Liver (tissue), 9 donors: Measurements from ENCODE around the gene SEPHS1. TPM values are rescaled to one million over a fixed set of nuclear protein-coding genes. Genes with fewer than 3 reads are reported as not detected.

Experiments used
- DNase-seq: peaks from one replicate; pipeline ENCODE4 v3.0.0-alpha.2; 2017; ENCODE audit warnings: low spot score
- H3K27ac ChIP-seq, 2 donors: one replicate each; pipeline ENCODE4 v1.7.0; 2013; ENCODE audit warnings: inconsistent platforms in 2 of 2, low read length in 2 of 2, control low read depth in 1 of 2, low read depth in 1 of 2, mild to moderate bottlenecking in 1 of 2
- H3K27me3 ChIP-seq, 4 donors: one replicate each; pipeline versions ENCODE4 v1.6.1 to v1.7.0; 2013; ENCODE audit warnings: low read length in 3 of 4, inconsistent platforms in 1 of 4, mild to moderate bottlenecking in 1 of 4, moderate library complexity in 1 of 4; ENCODE audit not compliant: control insufficient read depth in 4 of 4, insufficient read depth in 4 of 4
- H3K36me3 ChIP-seq, 4 donors: one replicate each; pipeline versions ENCODE4 v1.6.1 to v1.7.0; 2013; ENCODE audit warnings: low read length in 3 of 4, mild to moderate bottlenecking in 3 of 4, low read depth in 1 of 4, moderate library complexity in 1 of 4; ENCODE audit not compliant: control insufficient read depth in 4 of 4, insufficient read depth in 3 of 4
- H3K4me1 ChIP-seq, 4 donors: one replicate each; pipeline versions ENCODE4 v1.6.1 to v1.7.0; 2013; ENCODE audit warnings: low read length in 3 of 4, mild to moderate bottlenecking in 3 of 4, moderate library complexity in 1 of 4; ENCODE audit not compliant: control insufficient read depth in 4 of 4, insufficient read depth in 4 of 4
- H3K4me3 ChIP-seq, 3 donors: one replicate each; pipeline versions ENCODE4 v1.6.1 to v1.7.0; 2013; ENCODE audit warnings: low read length in 3 of 3, control low read depth in 1 of 3, low read depth in 1 of 3, mild to moderate bottlenecking in 1 of 3
- H3K9ac ChIP-seq, 2 donors: one replicate each; pipeline ENCODE4 v1.7.0; 2013; ENCODE audit warnings: low read length in 2 of 2, mild to moderate bottlenecking in 2 of 2, moderate library complexity in 2 of 2, control low read depth in 1 of 2, low read depth in 1 of 2
- H3K9me3 ChIP-seq, 4 donors: one replicate each; pipeline versions ENCODE4 v1.6.1 to v1.7.0; 2013; ENCODE audit warnings: low read length in 3 of 4; ENCODE audit not compliant: control insufficient read depth in 4 of 4
- ATF3 ChIP-seq: IDR thresholded peaks from 2 replicates; pipeline ENCODE4 v1.6.1; 2016; ENCODE audit warnings: antibody characterized with exemption
- CTCF ChIP-seq: fragments of 150-350 bp; IDR thresholded peaks from 2 replicates; pipeline ENCODE4 v1.5.1; 2017; ENCODE audit warnings: improper control_type of control experiment, low read depth, low read length; ENCODE audit not compliant: missing input control
- EGR1 ChIP-seq, 2 donors: IDR thresholded peaks; 2 replicates each; pipeline ENCODE4 v1.6.1; 2016 to 2018; ENCODE audit warnings: antibody characterized with exemption in 2 of 2, low read depth in 2 of 2
- GABPA ChIP-seq, 2 donors: IDR thresholded peaks in 1 of 2; conservative IDR thresholded peaks in 1 of 2; 2 replicates each; pipeline ENCODE4 v1.6.1; 2016; ENCODE audit warnings: antibody characterized with exemption in 2 of 2, mild to moderate bottlenecking in 1 of 2, moderate library complexity in 1 of 2
- HNF4A ChIP-seq, 2 donors: conservative IDR thresholded peaks; 2 replicates each; pipeline ENCODE4 v1.6.1; 2016; ENCODE audit warnings: antibody characterized with exemption in 2 of 2, mild to moderate bottlenecking in 2 of 2
- HNF4G ChIP-seq: IDR thresholded peaks from 2 replicates; pipeline ENCODE4 v1.6.1; 2016; ENCODE audit warnings: antibody characterized with exemption
- MAX ChIP-seq: IDR thresholded peaks from 2 replicates; pipeline ENCODE4 v1.6.1; 2016; ENCODE audit warnings: antibody characterized with exemption
- RAD21 ChIP-seq, 2 donors: IDR thresholded peaks; 2 replicates each; pipeline ENCODE4 v1.6.1; 2016; ENCODE audit warnings: antibody characterized with exemption in 2 of 2, mild to moderate bottlenecking in 2 of 2
- REST ChIP-seq: IDR thresholded peaks from 2 replicates; pipeline ENCODE4 v1.6.1; 2016; ENCODE audit warnings: antibody characterized with exemption, mild to moderate bottlenecking
- RXRA ChIP-seq, 2 donors: IDR thresholded peaks; 2 replicates each; pipeline ENCODE4 v1.6.1; 2017 to 2018; ENCODE audit warnings: antibody characterized with exemption in 2 of 2, mild to moderate bottlenecking in 1 of 2
- SP1 ChIP-seq: IDR thresholded peaks from 2 replicates; pipeline ENCODE4 v1.6.1; 2018; ENCODE audit warnings: antibody characterized with exemption, mild to moderate bottlenecking
- TAF1 ChIP-seq: conservative IDR thresholded peaks from 2 replicates; pipeline ENCODE4 v1.6.1; 2016; ENCODE audit warnings: antibody characterized with exemption, mild to moderate bottlenecking
- YY1 ChIP-seq: IDR thresholded peaks from 2 replicates; pipeline ENCODE4 v1.6.1; 2016; ENCODE audit warnings: antibody characterized with exemption, mild to moderate bottlenecking
- WGBS: extraction: QIAGEN DNeasy Blood & Tissue Kit; methylation state at CpG from one replicate; pipeline ENCODE4 v1.1.7; 2013; 5-methylcytosine and 5-hydroxymethylcytosine counted together
- polyA plus RNA-seq, 2 donors: library from polyadenylated mRNA; stranded (reverse) in 1 of 2; unstranded in 1 of 2; fragments of 200-250 nt in 1 of 2; fragments of >200 nt in 1 of 2; fragmentation: Nextera tagmentation in 1 of 2; extraction: Ambion mirVana in 1 of 2; gene quantifications; one replicate each; pipeline versions ENCODE4 v1.2.1 to v1.2.3, GENCODE V29; 2013 to 2015
- total RNA-seq, 2 donors: library from RNA; depleted of rRNA; stranded (reverse); fragments of >200 nt; gene quantifications; one replicate each; pipeline ENCODE4 v1.2.3, GENCODE V29; 2014
- donor health status: healthy.
- donor health status: healthy.
- donor health status: healthy.
- donor health status: healthy.
- donor health status: healthy.

SEPHS1 gene
- total and polyA plus RNA-seq, 4 donors = 10.4 to 39.3 (median 28.3) TPM

- Histone ChIP-seq H3K36me3 (peaks cover 2 to 18% (median 7%) of the 10 kb centered on the region in 4 donors), H3K27me3 (no peaks in the 10 kb centered on the region), H3K27ac (no peak overlapping the region), H3K9me3 (no peaks in the 10 kb centered on the region), H3K4me3 (no peak overlapping the region), H3K4me1 (peaks cover 7 to 23% (median 18%) of the 10 kb centered on the region in 4 donors), H3K9ac (no peak overlapping the region)
- DNase-seq = no peak
- WGBS = 96% methylated on average over 2 of the region's 2 CpGs
- no peak for TF ChIP-seq HNF4A (conservative IDR thresholded peaks at IDR 0.05)
- no peak for TF ChIP-seq SP1
These were observed 53.3 kb downstream of the SEPHS1 start for GRCh38 chr10:13294784-13295183.

GRCh38 chr10:13291821-13292773 lies 56.0 kb downstream of the SEPHS1 start:
- DNase-seq = no peak
- H3K27me3 ChIP-seq = no peaks in the 10 kb centered on the region
- 64% methylated on average over 19 of the region's 19 CpGs for WGBS
- peak overlapping the region; percentile 2 to 46 for H3K27ac ChIP-seq
- peaks cover 1 to 29% (median 14%) of the 10 kb centered on the region in 4 donors for H3K36me3 ChIP-seq
- H3K4me3 ChIP-seq = no peak overlapping the region
- TF ChIP-seq RXRA (IDR thresholded peaks at IDR 0.05) (peak in 1 of 2 donors; percentile 38), SP1 (peak; percentile 32), HNF4A (conservative IDR thresholded peaks at IDR 0.05) (peak; percentile 68 to 81), CTCF (no peak), RAD21 (IDR thresholded peaks at IDR 0.05) (peak in 1 of 2 donors; percentile 8), YY1 (peak; percentile 36)
- H3K4me1 ChIP-seq = peaks cover 4 to 20% (median 16%) of the 10 kb centered on the region in 4 donors
- H3K9me3 ChIP-seq = no peaks in the 10 kb centered on the region
- H3K9ac ChIP-seq = no peak overlapping the region

DNA sequence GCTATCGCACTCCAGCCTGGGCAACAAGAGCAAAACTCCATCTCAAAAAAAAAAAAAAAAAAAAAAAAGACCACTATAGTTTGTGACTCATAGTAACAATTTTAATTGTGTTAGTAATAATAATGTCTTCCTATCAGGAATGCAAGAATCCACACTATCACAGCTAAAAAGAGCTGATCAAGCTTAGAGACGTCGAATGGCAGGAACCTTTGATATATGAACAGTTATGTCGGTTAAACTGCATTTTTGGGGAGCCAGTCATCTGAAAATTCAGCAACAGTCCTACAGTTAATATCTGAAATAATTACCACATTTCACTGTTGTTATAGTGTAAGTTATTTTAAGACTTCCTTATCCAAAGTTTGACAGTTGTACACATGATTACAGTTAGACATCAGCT lies 57.0 kb downstream of the SEPHS1 start:
- no peak for DNase-seq
- 94% methylated on average over 4 of the region's 4 CpGs for WGBS
- peaks cover 4 to 17% (median 13%) of the 10 kb centered on the region in 4 donors for H3K4me1 ChIP-seq
- no peak overlapping the region for H3K9ac ChIP-seq
- H3K4me3 ChIP-seq = no peak overlapping the region
- no peaks in the 10 kb centered on the region for H3K27me3 ChIP-seq
- peaks cover 1 to 35% (median 18%) of the 10 kb centered on the region in 4 donors for H3K36me3 ChIP-seq
- no peaks in the 10 kb centered on the region for H3K9me3 ChIP-seq
- H3K27ac ChIP-seq = no peak overlapping the region
- TF ChIP-seq RXRA (IDR thresholded peaks at IDR 0.05) (no peak), REST (no peak), MAX (no peak), TAF1 (no peak), HNF4G (no peak), ATF3 (no peak), EGR1 (IDR thresholded peaks at IDR 0.05; ENCODE audit: low read depth in 2 of 2) (no peak), HNF4A (conservative IDR thresholded peaks at IDR 0.05) (no peak), GABPA (IDR thresholded peaks at IDR 0.05 in 1 of 2, conservative IDR thresholded peaks at IDR 0.05 in 1 of 2) (no peak), RAD21 (IDR thresholded peaks at IDR 0.05) (no peak)
